ENCODE data around the gene ATP8B1.

Gene ATP8B1

GRCh38 chr18:57816208-57816954 is 13.3 kb upstream of the ATP8B1 start:
- peak; percentile 22 to 52 for DNase-seq

DNA sequence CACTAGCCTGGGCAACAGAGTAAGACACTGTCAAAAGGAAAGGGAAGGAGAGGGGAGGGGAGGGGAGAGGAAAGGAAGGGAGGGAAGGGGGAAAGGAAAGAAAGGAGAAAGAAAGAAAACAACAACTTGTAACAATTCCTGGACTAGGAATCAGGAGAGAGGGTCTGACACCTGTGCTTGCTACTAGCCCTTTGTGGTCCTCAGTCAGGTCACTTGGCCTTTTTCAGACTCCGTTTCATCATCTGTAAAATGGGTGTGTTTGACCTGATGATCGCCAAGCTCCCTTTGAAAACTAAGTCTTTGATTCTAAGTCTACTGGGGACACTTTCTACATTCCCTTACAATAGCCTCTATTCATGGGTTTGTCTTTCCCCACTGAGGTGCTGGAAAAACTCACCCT is 11.4 kb upstream of the ATP8B1 start:
- no peak for DNase-seq

- no peak for DNase-seq
Measured at GRCh38 chr18:57813245-57813644, 10.1 kb upstream of the ATP8B1 start.

- DNase-seq = no peak
Measured at GRCh38 chr18:57812126-57812477, 9.0 kb upstream of the ATP8B1 start.

- no peak for DNase-seq
Measured at GRCh38 chr18:57811477-57812125, 8.5 kb upstream of the ATP8B1 start.

GRCh38 chr18:57809190-57809589 is 6.1 kb upstream of the ATP8B1 start:
- no peak for DNase-seq

DNA sequence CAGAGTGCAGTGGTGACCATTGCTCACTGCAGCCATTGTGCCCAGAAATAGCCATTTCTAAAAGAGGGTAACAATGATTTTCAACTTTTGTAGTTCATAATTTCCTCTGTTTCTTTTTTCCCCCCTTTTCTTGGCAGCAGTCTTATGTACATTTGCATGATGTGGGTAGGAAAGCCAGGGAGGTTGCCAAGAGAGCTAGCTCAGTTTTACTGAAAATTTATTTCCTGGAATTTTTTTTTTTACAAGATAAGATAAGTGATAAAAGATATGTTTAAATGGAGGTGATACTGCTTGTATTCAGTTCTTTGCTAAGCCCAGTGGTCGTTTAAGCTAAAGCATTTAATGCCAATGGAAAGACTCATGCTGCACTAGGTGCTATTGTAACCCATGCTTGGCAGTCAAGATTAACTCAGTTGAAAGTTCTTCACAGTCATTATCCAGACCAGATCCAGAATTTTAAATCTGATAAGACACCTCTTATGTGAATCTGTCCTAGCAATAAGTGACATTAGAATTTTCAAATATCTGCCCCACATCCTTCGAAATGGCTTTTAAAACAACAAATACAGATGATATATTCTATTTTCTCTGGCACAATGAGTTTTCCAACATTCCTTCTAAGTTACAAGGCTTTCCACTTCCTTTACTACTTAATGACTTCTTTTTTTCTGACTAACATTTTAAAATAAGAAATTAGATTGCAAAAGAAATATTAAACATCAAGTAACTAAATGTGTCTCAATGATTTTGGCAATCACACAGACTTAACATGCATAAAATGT is 4.4 kb upstream of the ATP8B1 start:
- no peak for DNase-seq

DNA sequence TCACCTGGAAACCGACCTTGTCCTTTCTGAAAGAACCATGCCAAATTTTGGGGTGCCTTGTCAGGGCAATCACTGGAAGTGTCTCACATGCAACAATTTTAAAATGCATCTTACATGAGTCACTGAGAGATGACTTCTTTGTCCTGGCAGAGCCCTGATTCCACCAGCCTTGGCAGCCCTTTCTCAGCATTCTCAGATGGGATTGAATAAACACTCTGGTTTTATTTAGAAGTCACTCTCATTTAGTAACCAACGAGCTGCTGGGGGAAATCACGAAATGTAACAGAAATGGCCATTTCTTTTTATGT is 3.8 kb upstream of the ATP8B1 start:
- no peak for DNase-seq

DNA sequence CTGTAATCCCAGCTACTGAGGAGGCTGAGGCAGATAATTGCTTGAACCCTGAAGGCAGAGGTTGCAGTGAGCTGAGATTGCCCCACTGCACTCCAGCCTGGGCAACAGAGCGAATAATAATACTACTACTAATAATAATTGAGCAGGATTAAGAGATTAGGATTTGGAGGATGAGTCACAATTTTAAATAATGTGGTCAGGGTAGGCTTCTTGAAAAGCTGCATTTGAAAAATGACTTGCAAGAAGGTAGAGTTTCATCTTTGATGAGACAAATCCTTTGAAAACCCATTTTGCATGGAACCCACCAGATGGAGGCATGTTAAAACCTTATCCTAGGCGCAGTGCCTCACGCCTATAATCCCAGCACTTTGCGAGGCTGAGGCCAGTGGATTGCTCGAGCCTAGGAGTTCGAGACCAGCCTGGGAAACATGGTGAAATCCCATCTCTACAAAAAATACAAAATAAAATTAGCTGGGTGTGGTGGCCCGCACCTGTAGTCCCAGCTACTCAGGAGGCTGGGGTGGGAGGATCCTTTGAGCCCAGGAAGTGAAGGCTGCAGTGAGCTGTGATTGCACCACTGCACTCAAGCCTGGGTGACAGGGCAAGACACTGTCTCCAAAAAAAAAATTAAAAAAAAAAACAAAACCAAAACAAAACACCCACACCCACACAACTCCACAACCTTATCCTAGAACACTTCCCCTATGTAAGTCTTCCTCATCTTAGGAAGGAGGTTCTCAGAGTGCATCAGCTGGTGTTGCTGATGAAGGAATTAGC is 3.3 kb upstream of the ATP8B1 start:
- no peak for DNase-seq

DNA sequence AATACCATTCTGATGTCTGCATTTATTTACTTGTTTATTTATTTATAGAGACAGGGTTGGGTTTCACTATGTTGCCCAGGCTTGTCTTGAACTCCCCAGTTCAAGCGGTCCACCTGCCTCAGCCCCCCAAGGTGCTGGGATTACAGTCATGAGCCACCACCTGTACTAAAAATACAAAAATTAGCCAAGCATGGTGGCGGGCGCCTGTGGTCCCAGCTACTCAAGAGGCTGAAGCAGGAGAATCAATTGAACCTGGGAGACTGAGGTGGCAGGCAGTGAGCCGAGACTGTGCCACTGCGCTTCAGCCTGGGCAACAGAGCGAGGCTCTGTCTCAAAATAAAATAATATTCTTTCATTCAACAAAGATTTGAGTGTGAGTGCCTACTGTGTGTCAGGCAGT is 2.0 kb upstream of the ATP8B1 start:
- DNase-seq = no peak

- DNase-seq = no peak
Measured at GRCh38 chr18:57804557-57804956, 1.4 kb upstream of the ATP8B1 start.

DNA sequence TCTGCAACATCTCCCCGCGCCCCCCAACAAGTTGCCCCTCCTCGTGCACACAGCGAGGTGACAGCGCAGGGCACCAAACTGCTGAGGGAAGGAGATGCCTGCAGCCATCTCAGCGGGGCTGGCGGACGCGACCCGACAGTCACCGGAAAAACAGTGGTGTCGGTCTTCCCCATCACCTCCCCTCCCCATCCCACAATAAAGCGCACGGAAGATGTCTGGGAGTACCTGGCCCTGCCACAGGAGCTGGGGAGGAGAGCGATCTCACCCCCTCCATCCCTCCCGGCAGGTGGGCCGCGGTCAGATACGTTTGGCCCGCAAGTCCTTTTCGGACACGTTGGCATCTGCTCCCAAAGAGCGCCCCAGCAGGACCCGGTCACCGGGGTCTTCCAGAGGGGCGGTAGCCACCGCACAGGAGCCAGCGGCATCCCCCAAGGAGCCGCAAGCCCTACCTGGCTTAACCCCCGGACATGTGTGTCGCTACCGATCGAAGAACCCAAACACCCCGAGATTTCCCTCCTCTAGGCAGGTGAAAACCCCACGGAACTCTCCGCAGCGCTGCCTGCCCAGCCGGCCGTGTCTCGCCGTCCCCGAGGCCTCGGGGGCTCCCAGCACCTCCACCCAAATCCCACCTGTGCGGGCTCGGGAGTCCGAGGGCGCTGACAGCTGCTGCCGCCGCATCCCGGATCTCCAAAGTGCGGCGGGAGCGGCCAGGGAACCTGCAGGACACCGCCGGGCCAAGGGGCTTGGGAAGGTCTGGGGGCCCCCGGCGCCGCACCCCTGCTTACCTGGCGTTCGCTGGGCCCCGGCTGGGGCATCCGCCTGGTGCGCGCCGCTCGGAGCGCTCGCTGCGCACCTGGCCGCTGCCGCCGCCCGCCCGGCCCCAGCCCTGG is 657 bp downstream of the ATP8B1 start:
- DNase-seq = peak in 1 of 2 experiments; percentile 51

DNA sequence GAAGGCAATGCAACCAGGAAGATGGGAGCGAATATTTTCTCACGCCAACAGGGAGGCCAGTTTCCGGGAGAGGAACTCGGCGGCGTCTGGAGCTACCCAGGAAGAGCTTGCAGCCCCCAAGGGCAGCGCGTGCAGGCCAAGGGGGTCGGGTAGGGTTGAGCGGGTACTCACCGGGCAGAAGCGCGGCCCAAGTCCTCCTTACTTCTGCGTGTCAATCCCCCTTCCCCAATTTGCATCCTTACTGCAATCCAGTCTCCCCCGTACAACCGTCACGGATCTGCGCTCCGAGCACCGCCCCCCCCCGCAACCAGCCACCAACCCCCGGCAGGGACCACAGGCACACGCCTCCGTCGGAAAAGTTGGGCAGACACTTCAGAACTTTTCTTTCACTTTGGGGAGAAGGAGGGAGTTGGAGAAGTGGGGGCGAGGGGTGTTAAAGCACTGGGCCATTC is 1.3 kb downstream of the ATP8B1 start:
- peak; percentile 37 to 54 for DNase-seq

- DNase-seq = no peak
Measured at GRCh38 chr18:57801325-57801724, 1.8 kb downstream of the ATP8B1 start.

GRCh38 chr18:57798713-57799373 is 4.3 kb downstream of the ATP8B1 start:
- no peak for DNase-seq

GRCh38 chr18:57797209-57797651 is 5.9 kb downstream of the ATP8B1 start:
- DNase-seq = peak; percentile 89 to 92

- DNase-seq = no peak
Measured at GRCh38 chr18:57794951-57795728, 8.0 kb downstream of the ATP8B1 start.

- DNase-seq = no peak
Measured at GRCh38 chr18:57793302-57793986, 9.7 kb downstream of the ATP8B1 start.

DNA sequence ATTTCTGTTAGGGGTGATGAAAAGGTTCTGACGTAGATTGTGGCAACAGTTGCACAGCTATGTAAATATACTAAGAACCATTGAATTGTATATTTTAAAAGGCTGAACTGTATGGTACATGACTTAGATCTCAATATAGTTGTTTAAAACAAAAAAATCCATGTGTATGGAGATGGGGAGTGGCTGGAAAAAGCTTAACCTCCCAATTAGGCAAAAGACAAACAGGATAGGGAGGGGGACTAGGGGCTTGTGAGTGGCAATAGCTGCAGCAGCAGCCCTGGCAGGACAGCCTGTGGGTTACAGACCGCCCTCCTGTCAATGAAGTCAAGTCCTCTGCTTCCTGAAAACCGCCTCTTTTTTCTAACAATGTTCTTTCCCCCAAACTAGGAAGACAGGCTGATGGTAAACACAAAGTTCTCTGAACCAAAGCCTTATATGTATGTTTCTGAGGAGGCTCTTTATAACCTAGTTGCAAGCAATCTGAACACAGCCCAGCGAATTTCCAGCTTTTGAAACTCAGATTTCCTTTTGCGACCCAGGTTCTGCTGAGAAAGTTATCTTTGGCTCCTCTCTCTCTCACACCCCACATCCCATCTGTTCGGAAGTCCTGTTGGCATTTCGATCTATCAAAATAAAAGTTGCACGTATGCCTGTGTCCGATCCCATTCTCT is 10.3 kb downstream of the ATP8B1 start:
- DNase-seq = peak; percentile 89 to 98

Measured in SHP77 (cell line).